HepG2 (cell line): Measurements from ENCODE around the gene ABCC3. TPM values are rescaled to one million over a fixed set of nuclear protein-coding genes. Genes with fewer than 3 reads are reported as not detected.

Experiments used
- BATF2 ChIP-seq: sonication (generic); formaldehyde crosslinking; IDR thresholded peaks from 2 replicates; pipeline ENCODE4 v1.8.0; 2022; ENCODE audit warnings: mild to moderate bottlenecking, missing genetic modification reagents, moderate library complexity
- FOXJ3 ChIP-seq: sonication (generic); formaldehyde crosslinking; IDR thresholded peaks from 2 replicates; pipeline ENCODE4 v1.4.0; 2020; ENCODE audit warnings: missing genetic modification reagents, mild to moderate bottlenecking, borderline replicate concordance
- GPBP1L1 ChIP-seq: sonication (generic); formaldehyde crosslinking; IDR thresholded peaks from 2 replicates; pipeline ENCODE4 v1.5.0; 2020; ENCODE audit warnings: mild to moderate bottlenecking, missing genetic modification reagents
- HCFC1 ChIP-seq: fragments of 150-350 bp; IDR thresholded peaks from 2 replicates; pipeline ENCODE4 v1.6.1; 2014; ENCODE audit warnings: low read depth, low read length
- HOXA9 ChIP-seq: sonication (generic); formaldehyde crosslinking; IDR thresholded peaks from 2 replicates; pipeline ENCODE4 v1.8.1; 2022; ENCODE audit warnings: missing genetic modification reagents, mild to moderate bottlenecking, moderate library complexity, borderline replicate concordance
- NCOA2 ChIP-seq: sonication (generic); formaldehyde crosslinking; IDR thresholded peaks from 2 replicates; pipeline ENCODE4 v1.8.0; 2022; ENCODE audit warnings: inconsistent platforms
- PHB2 ChIP-seq: fragments of 450-650 bp; IDR thresholded peaks from 2 replicates; pipeline ENCODE4 v1.6.1; 2018; ENCODE audit not compliant: partially characterized antibody
- RBM22 ChIP-seq: fragments of 200-400 bp; formaldehyde crosslinking; optimal IDR thresholded peaks from 2 replicates; pipeline ENCODE3; 2017; ENCODE audit warnings: mild to moderate bottlenecking, low read length, moderate library complexity
- RXRA ChIP-seq: sonication (generic); formaldehyde crosslinking; IDR thresholded peaks from 2 replicates; pipeline ENCODE4 v1.5.1; 2020; ENCODE audit warnings: missing genetic modification reagents
- TEAD2 ChIP-seq: sonication (generic); formaldehyde crosslinking; IDR thresholded peaks from 2 replicates; pipeline ENCODE4 v1.9.0; 2021; ENCODE audit warnings: missing genetic modification reagents
- WIZ ChIP-seq: sonication (generic); formaldehyde crosslinking; IDR thresholded peaks from 2 replicates; pipeline ENCODE4 v1.5.1; 2020; ENCODE audit warnings: mild to moderate bottlenecking, missing genetic modification reagents
- ZBTB39 ChIP-seq: sonication (generic); formaldehyde crosslinking; IDR thresholded peaks from 2 replicates; pipeline ENCODE4 v1.5.0; 2020; ENCODE audit warnings: missing genetic modification reagents
- ZNF207 ChIP-seq: fragments of 450-650 bp; IDR thresholded peaks from 2 replicates; pipeline ENCODE4 v1.6.1; 2016; ENCODE audit warnings: antibody characterized with exemption, borderline replicate concordance
- ZNF280D ChIP-seq: sonication (generic); formaldehyde crosslinking; IDR thresholded peaks from 2 replicates; pipeline ENCODE4 v1.5.1; 2020; ENCODE audit warnings: mild to moderate bottlenecking, missing genetic modification reagents
- ZNF687 ChIP-seq: sonication (generic); formaldehyde crosslinking; IDR thresholded peaks from 2 replicates; pipeline ENCODE4 v1.5.1; 2020; ENCODE audit warnings: mild to moderate bottlenecking, missing genetic modification reagents, moderate library complexity
- ZSCAN22 ChIP-seq: sonication (generic); formaldehyde crosslinking; IDR thresholded peaks from 2 replicates; pipeline ENCODE4 v1.4.0; 2020; ENCODE audit warnings: mild to moderate bottlenecking, missing genetic modification reagents
- polyA plus RNA-seq, 8 experiments: library from polyadenylated mRNA; depleted of rRNA in 3 of 8; stranded (reverse) in 7 of 8; unstranded in 1 of 8; fragments of >200 nt; fragmentation: Illumina TruSeq in 4 of 8; extraction: Trizol in 4 of 8; gene quantifications; 2 replicates each; pipeline versions ENCODE4 v1.2.1 to v1.2.3, GENCODE V29; 2011 to 2016; ENCODE audit warnings: low read depth in 4 of 8, missing spikeins in 1 of 8, mixed read lengths in 1 of 8; ENCODE audit not compliant: insufficient read depth in 1 of 8
- total RNA-seq, 5 experiments: library from RNA; depleted of rRNA; stranded (reverse); fragments of >200 nt; fragmentation: Illumina TruSeq; extraction: Trizol; gene quantifications; 2 replicates each; pipeline ENCODE4 v1.2.3, GENCODE V29; 2016; ENCODE audit warnings: low read depth in 1 of 5

The ABCC3 gene
- total and polyA plus RNA-seq, 2 of the 13 experiments (the other 11 are each of a cell fraction or from before 2014, with no cell fraction given), result 25.2 to 50.7 TPM

- no peak for TF ChIP-seq BATF2
- TF ChIP-seq ZNF687 (CRISPR knock-in tag), result peak; percentile 73
- no peak for TF ChIP-seq HCFC1
- TF ChIP-seq FOXJ3, result 0 out of 2 replicates have a peak, but pooled peaks have one; percentile 52
- no peak for TF ChIP-seq RBM22
- TF ChIP-seq WIZ (CRISPR knock-in tag), result no peak
- peak; percentile 36; the same call in 1 of the 2 replicates for TF ChIP-seq RXRA (CRISPR knock-in tag)
- no peak for TF ChIP-seq ZNF280D (CRISPR knock-in tag)
- no peak for TF ChIP-seq PHB2
- no peak for TF ChIP-seq ZNF207
- TF ChIP-seq ZBTB39 (CRISPR knock-in tag), result no peak
- no peak for TF ChIP-seq TEAD2 (CRISPR knock-in tag)
- no peak for TF ChIP-seq ZSCAN22 (CRISPR knock-in tag)
- TF ChIP-seq GPBP1L1 (CRISPR knock-in tag), result no peak
- TF ChIP-seq NCOA2 (CRISPR knock-in tag), result peak; percentile 40; the same call in 1 of the 2 replicates
- TF ChIP-seq HOXA9, result no peak
These were observed 8.3 kb downstream of the ABCC3 start (continued) for GRCh38 chr17:50642722-50643656.
